ENCODE measurements around the gene RBMS3.

- no peak for TF ChIP-seq POLR2AphosphoS5 (IDR thresholded peaks at IDR 0.05; ENCODE audit: low read depth)
- TF ChIP-seq EZH2 (IDR thresholded peaks at IDR 0.05; ENCODE audit: low read depth, unreplicated experiment), result no peak
- TF ChIP-seq ZNF331 (CRISPR knock-in tag; IDR thresholded peaks at IDR 0.05; ENCODE audit: low read depth), result no peak
These were observed 240.4 kb downstream of the RBMS3 start for GRCh38 chr3:29521293-29521692.
